GM19035 (cell line): ENCODE data around the gene GPR158.
A peak's percentile ranks its signal among the peaks of the same experiment; 100 is the strongest.
"Not testable (repeated sequence)": the region's sequence is repeated elsewhere in the genome, so short reads cannot be mapped to it uniquely, and the experiment has no call there.

ENCODE experiments used
- ATAC-seq: cut with Tn5 transposase; IDR thresholded peaks from one replicate; pipeline ENCODE4 v1.9.1; 2021; ENCODE audit not compliant: unreplicated experiment

GPR158 gene, protein sequence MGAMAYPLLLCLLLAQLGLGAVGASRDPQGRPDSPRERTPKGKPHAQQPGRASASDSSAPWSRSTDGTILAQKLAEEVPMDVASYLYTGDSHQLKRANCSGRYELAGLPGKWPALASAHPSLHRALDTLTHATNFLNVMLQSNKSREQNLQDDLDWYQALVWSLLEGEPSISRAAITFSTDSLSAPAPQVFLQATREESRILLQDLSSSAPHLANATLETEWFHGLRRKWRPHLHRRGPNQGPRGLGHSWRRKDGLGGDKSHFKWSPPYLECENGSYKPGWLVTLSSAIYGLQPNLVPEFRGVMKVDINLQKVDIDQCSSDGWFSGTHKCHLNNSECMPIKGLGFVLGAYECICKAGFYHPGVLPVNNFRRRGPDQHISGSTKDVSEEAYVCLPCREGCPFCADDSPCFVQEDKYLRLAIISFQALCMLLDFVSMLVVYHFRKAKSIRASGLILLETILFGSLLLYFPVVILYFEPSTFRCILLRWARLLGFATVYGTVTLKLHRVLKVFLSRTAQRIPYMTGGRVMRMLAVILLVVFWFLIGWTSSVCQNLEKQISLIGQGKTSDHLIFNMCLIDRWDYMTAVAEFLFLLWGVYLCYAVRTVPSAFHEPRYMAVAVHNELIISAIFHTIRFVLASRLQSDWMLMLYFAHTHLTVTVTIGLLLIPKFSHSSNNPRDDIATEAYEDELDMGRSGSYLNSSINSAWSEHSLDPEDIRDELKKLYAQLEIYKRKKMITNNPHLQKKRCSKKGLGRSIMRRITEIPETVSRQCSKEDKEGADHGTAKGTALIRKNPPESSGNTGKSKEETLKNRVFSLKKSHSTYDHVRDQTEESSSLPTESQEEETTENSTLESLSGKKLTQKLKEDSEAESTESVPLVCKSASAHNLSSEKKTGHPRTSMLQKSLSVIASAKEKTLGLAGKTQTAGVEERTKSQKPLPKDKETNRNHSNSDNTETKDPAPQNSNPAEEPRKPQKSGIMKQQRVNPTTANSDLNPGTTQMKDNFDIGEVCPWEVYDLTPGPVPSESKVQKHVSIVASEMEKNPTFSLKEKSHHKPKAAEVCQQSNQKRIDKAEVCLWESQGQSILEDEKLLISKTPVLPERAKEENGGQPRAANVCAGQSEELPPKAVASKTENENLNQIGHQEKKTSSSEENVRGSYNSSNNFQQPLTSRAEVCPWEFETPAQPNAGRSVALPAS (N-terminal part only)

DNA sequence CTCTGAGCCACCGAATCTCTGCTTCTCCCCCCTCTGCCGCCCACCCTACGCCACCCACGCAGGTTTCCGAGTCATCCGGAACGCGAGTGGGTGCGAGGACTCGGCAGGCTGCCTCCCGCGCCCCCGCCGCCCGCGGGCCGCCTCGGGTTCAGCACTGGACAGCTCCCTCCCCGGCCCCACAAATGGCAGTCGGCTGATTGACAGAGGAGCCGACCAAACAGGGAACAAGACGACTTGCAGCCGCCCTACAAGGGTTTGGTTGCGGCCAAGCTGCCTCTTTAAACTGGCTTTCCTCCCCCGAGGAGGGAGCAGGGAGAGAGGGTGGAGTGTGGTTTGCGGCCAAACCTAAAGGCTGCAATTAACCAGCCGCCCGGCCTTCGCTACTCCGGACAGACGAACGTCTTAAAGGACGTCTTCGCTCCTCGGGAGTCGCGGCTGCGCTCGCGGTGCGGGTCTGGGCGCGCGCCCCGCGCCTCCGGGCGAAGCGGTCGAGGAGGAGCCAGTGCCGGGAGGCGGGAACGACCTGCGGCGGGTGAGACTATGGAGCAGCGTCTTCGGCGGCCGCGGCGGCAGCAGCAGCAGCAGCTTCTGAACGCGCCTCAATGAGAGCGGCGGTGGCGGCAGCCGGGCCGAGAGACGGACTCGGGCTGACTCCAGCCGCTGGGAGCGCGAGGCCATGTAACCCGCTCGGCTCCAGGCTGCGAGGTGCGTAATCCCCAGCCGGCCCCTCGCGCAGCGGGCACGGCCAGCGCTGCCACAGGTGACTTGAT, at the start of gene GPR158:
GPR158 (plus strand) TSS at position 541 of the 770 bp plus-strand sequence. CDS start 420 bp downstream, outside the sequence.
- peak; percentile 52 for ATAC-seq

DNA sequence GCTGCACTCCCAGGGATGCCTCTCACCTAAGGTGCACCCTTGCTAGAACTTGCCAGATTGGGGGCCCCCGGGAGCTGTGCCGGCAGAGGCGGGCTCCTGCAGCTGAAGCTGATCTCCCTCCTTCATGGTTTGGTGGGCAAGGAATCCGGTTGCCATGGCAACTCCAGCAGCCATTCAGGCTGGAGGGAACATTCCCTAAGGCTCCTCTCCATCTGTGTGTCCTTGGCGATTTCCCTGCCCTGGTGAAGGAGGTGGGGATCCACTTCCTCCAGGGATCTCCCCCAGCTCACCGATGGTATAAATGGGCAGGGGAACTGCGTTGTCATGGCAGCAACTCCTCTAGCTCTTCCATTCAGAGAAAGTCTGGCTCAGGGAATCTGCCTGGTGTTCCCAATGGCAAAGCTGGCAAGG, 49.6 kb upstream of the GPR158 start:
- ATAC-seq: no peak

GRCh38 chr10:25129592-25129991, 45.2 kb upstream of the GPR158 start:
- ATAC-seq: no peak

DNA sequence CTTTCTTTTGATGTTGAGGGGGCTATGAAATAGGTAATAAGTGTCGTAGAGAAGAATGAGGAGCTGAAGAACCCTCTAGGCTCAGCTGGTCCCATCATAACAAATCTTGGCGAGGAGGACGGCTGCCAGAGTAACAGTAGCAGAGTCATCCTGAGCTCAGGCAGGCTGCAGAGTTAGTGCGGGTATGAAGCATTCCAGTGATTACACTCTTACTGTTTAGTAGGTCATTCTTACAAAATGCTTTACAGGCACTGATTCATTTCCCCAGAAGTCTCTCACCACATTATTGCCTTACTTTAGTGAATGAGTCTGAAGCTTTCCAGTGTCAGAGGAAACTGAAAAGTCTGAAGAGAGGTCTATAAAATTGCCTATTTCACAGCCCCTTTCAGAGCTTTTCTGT, 43.9 kb upstream of the GPR158 start:
- no peak for ATAC-seq

- ATAC-seq: no peak
Observed at GRCh38 chr10:25142116-25142864, 32.5 kb upstream of the GPR158 start.

DNA sequence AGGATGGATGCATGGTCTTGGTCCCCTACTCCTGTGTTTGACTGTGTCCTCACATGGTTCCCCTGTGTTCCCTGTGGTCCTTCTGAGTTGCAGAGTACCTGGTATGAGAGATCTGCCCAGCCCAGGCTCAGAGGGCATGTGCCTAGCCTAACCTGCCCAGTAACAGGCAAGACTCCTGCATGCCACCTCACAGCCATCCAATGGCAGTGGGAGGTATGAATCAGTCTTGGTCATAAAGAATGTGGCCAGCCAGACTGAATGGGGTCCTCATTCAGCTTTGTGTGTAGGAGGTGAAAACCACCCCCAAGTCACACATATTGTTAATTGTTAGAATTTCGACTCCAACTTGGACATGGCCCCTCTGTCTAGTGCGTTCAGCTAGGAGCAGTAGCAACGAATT, 17.2 kb upstream of the GPR158 start:
- no peak for ATAC-seq

DNA sequence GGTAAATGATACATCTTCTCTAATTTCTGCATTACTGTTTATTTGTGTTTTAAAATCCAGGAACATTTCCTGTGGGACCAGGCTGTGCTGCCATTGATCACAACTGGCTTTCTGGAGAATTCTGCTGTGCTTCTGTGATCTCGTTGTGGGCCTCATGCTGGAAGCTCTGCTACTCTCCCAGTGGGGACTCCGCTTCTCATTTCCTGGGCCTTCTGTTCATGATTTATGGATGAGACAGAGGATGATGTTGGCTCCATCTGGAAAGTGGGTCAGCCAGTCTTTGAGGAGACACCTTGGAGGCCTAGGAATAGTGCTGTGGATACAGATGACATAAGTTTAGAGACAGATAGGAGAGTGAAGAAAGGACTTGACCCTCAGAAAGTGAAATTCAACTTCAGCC, 15.2 kb upstream of the GPR158 start:
- ATAC-seq: no peak

DNA sequence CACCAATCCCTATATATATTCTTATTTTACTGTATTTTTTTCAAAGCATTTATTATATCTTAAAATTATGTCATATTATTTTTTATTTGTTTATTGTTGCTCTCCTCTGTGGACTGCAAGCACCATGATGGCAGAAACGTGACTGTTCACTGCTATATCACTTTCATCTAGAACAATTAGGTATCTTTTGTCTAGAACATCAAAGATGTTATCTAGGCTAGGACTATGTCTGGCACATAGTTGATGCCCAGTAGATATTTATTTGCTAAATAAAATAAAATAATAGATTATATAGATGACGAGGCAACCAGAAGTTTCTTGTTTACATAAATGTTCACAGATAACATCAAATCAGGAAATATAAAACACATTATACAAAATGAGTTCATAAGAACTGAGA, 12.4 kb upstream of the GPR158 start:
- no peak for ATAC-seq

GRCh38 chr10:25163464-25163863, 11.3 kb upstream of the GPR158 start:
- ATAC-seq: not testable (repeated sequence)

GRCh38 chr10:25169740-25170139, 5.1 kb upstream of the GPR158 start:
- no peak for ATAC-seq

DNA sequence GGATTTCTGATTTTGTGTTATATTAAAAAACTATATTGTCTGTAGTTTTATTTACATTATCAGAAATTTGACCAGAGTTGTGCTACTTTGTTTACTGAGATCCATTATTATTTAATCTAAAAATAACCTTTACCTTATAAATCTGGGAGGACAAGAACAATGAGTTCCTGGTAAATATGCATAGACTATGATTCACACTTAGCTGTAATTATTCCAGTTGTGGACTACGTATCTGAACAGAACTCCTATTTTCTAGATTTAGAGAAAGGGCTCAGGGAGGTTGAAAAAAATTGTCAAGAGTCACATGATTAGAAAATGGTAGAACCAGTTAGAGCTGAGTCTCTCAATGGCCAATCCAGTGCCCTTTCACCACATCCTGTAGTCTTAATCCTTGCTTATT, 4.2 kb upstream of the GPR158 start:
- no peak for ATAC-seq

GRCh38 chr10:25175527-25176420, 973 bp downstream of the GPR158 start:
- ATAC-seq: no peak

DNA sequence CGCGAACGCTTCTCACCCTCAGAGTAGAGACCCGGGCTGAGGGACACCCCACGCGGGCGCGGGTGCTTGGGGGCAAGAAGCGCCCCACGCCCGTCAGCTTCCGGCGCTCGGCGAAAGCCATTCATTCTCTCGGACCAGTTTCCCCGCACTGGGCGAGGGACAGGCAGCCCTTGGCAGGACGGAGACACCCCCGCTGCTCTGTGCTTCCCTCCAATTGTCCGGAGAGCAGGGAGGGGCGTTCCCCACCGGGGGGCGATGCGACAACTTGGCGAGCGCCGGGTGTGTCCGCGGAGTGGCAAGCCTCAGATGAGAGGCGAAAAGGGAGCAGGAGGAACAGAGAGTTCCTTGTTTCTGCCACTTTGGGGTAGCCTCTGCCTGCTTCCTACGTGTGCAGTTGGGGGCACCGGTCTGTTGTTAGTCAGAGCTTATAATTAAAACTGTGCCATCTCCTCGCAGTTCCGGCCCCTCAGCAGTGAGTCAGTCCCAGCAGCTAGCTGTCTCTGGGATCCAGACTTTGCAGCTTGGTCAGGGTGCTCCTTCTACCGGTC, 1.7 kb downstream of the GPR158 start:
- ATAC-seq: no peak

DNA sequence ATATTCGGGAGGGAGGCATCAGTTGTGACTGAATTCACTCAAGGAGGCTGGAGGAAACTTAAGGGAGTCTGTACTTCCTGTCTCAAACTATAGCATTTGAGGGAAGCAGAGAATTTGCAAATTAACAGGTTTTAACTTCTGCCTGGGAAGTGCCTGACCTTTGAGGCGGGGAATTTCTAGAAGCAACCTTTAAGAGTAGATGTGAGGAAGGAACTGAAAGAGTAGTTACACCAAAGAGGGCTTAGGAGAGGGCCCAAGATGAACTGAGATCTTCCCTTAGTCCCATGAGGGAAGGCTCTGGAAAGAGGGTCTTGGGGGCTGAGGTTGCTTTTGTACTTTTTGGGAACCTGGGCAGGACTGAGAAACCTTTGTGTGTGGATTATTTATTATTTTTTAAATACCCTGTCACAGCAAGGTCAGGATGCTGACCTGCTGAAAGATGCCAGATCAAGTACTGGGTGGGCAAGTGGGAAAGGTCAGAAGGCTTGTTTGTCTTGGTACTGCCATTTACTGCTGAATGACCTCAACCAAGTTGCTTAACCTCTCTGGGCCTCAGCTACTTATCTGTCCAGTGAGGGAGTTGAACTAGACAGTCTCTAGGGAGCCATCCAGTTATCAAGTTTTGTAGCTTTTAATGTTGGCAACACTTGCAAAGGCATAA, 2.4 kb downstream of the GPR158 start:
- ATAC-seq: no peak

GRCh38 chr10:25177754-25178135, 2.9 kb downstream of the GPR158 start:
- no peak for ATAC-seq

DNA sequence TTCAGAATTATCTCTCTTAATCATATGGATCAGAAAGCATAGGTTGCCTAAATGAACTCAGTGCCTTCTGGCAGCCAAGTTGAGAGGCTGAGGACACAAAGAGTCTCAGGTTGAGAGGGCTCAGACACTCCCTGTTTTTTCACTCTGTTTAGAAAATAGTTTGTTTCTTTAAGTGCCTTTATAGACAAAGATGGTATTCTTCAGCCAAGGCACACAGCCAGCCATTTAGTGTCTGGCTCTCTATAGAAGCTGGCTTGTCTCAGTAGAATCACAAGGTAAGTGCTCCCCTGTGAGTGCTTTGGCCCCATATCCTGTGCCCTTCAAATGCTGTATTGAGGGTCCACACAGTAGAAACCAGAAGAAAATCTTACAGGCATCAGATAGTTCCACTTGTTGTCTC, 3.6 kb downstream of the GPR158 start:
- ATAC-seq: no peak

GRCh38 chr10:25180801-25181200, 6.0 kb downstream of the GPR158 start:
- no peak for ATAC-seq

- no peak for ATAC-seq
Observed at GRCh38 chr10:25182636-25183035, 7.8 kb downstream of the GPR158 start.
